ENCODE data around the gene TRABD2B. TPM values are rescaled to one million over a fixed set of nuclear protein-coding genes. Genes with fewer than 3 reads are reported as not detected.

The TRABD2B gene
- total RNA-seq, 1 donor from 2014 or later, result 0.64 TPM

DNA sequence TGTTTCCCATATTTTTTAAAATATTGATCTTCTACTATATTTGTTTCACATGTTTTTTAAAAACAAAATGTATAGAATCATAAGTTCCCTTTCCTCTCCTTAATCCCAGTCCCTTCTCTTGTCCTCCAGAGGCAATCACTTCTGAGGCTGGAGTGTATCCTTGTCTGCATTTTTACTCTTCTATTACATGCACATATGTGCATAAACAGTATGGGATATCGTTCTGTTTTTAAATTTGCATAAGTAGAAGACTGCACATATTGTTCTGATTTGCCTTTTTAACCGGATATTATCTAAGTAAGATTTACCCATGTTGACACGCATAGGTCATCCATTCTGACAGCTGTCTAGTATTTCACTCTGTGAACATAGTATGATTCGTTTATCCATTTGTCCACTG lies 142.0 kb downstream of the TRABD2B start:
- no peaks in the 10 kb centered on the region for H3K36me3 Mint-ChIP-seq (ENCODE audit: unreplicated experiment)
- DNase-seq, result no peak
- no peak overlapping the region for H3K27ac Mint-ChIP-seq (ENCODE audit: unreplicated experiment)
- H3K27me3 Mint-ChIP-seq (ENCODE audit: unreplicated experiment), result peaks cover 3% of the 10 kb centered on the region
- H3K4me3 Mint-ChIP-seq (ENCODE audit: unreplicated experiment), result no peak overlapping the region
- peaks cover 3% of the 10 kb centered on the region for H3K9me3 Mint-ChIP-seq (ENCODE audit: unreplicated experiment)
- TF ChIP-seq, protein P1, sequence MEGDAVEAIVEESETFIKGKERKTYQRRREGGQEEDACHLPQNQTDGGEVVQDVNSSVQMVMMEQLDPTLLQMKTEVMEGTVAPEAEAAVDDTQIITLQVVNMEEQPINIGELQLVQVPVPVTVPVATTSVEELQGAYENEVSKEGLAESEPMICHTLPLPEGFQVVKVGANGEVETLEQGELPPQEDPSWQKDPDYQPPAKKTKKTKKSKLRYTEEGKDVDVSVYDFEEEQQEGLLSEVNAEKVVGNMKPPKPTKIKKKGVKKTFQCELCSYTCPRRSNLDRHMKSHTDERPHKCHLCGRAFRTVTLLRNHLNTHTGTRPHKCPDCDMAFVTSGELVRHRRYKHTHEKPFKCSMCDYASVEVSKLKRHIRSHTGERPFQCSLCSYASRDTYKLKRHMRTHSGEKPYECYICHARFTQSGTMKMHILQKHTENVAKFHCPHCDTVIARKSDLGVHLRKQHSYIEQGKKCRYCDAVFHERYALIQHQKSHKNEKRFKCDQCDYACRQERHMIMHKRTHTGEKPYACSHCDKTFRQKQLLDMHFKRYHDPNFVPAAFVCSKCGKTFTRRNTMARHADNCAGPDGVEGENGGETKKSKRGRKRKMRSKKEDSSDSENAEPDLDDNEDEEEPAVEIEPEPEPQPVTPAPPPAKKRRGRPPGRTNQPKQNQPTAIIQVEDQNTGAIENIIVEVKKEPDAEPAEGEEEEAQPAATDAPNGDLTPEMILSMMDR (IDR thresholded peaks at IDR 0.05; ENCODE audit: partially characterized antibody, unreplicated experiment), result no peak
- H3K4me1 Mint-ChIP-seq (ENCODE audit: low read depth, unreplicated experiment), result no peaks in the 10 kb centered on the region

DNA sequence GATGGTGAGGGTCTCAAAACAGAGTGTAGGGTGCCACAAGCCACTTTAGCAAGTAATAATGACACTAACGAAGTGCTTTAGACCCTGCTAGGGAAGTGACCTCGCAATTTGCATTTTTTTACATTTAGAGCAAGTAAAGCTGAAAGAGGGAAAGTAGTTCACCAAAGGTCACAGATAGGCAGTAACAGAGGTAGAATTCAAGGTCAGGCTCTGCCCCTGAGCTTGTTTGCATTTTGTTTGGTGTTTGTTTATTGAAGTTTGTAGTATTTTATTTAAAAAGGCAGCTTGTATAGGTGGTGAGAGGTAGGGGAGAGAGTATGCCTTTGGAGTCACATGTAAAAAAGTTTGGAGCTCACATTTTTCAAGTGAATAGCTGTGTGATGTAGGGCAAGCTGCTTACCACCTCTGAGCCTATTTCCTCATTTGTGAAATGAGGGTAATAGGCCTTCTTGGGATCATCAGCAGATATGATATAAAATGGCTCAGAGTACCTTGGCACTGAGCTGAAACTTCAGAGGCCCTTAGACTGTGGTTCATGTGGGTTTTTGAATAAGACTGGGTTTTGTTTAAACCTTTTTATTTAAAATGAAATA lies 142.5 kb downstream of the TRABD2B start:
- Mint-ChIP-seq H3K36me3 (ENCODE audit: unreplicated experiment) (no peaks in the 10 kb centered on the region), H3K27ac (ENCODE audit: unreplicated experiment) (no peak overlapping the region), H3K4me1 (ENCODE audit: low read depth, unreplicated experiment) (no peaks in the 10 kb centered on the region), H3K27me3 (ENCODE audit: unreplicated experiment) (peaks cover 3% of the 10 kb centered on the region), H3K9me3 (ENCODE audit: unreplicated experiment) (peaks cover 1% of the 10 kb centered on the region), H3K4me3 (ENCODE audit: unreplicated experiment) (no peak overlapping the region)
- no peak for DNase-seq
- TF ChIP-seq, protein P1 (IDR thresholded peaks at IDR 0.05; ENCODE audit: partially characterized antibody, unreplicated experiment), result no peak

DNA sequence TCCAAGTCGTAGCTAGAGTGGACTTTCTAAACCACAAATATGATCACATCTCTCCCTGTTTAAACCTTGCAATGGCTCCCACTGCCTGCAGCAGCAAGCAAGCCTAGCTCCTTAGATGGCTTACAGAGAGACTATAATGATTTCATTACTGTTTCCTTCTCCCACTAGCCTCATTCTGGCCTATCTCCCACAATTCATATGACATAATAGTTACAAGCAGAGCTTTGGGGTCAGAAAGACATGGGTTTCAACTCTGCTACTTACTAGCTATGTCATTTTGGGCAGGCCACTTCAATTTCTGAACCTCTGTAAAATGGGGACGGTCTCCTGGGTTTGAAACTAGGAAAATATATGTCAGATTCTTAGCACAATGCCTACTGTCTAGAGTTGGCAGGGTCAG lies 143.3 kb downstream of the TRABD2B start:
- H3K27me3 Mint-ChIP-seq (ENCODE audit: unreplicated experiment), result peaks cover 3% of the 10 kb centered on the region
- TF ChIP-seq, protein P1 (IDR thresholded peaks at IDR 0.05; ENCODE audit: partially characterized antibody, unreplicated experiment), result no peak
- no peaks in the 10 kb centered on the region for H3K4me1 Mint-ChIP-seq (ENCODE audit: low read depth, unreplicated experiment)
- no peak overlapping the region for H3K4me3 Mint-ChIP-seq (ENCODE audit: unreplicated experiment)
- no peaks in the 10 kb centered on the region for H3K36me3 Mint-ChIP-seq (ENCODE audit: unreplicated experiment)
- H3K9me3 Mint-ChIP-seq (ENCODE audit: unreplicated experiment), result peaks cover 1% of the 10 kb centered on the region
- no peak overlapping the region for H3K27ac Mint-ChIP-seq (ENCODE audit: unreplicated experiment)
- no peak for DNase-seq

DNA sequence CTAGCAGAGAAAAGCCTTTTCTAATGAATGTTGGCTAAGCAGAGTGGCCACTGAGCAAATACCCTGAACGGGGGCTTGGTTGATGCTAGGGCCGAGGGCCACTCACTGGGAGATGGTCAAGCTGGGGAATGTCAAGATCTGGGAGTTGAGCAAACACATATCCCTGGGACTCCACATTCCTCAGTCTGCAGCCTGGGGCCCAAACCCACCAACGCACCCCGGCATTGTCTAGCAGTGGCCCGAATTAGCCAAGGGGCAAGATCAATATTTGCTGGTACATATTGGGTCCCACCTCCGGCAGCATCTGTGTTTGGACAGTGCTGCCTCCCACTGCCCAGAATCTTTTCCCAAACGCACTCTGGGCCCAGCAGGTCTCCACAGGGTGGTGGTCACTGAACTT lies 144.1 kb downstream of the TRABD2B start:
- Mint-ChIP-seq H3K4me1 (ENCODE audit: low read depth, unreplicated experiment) (no peaks in the 10 kb centered on the region), H3K9me3 (ENCODE audit: unreplicated experiment) (peaks cover 1% of the 10 kb centered on the region), H3K4me3 (ENCODE audit: unreplicated experiment) (no peak overlapping the region)

More for the DNA sequence above, 144.1 kb downstream of the TRABD2B start:
- DNase-seq, result no peak
- H3K36me3 Mint-ChIP-seq (ENCODE audit: unreplicated experiment), result no peaks in the 10 kb centered on the region
- peaks cover 2% of the 10 kb centered on the region for H3K27me3 Mint-ChIP-seq (ENCODE audit: unreplicated experiment)
- TF ChIP-seq, protein P1 (IDR thresholded peaks at IDR 0.05; ENCODE audit: partially characterized antibody, unreplicated experiment), result no peak
- H3K27ac Mint-ChIP-seq (ENCODE audit: unreplicated experiment), result no peak overlapping the region
